NCI-H1105 (cell line): Measurements from ENCODE around the gene MLLT10.
"Not testable (repeated sequence)": the region's sequence is repeated elsewhere in the genome, so short reads cannot be mapped to it uniquely, and the experiment has no call there.

Experiments
- DNase-seq: peaks from one replicate; lab custom pipeline; 2025; lab: John Stamatoyannopoulos, UW

The MLLT10 gene

GRCh38 chr10:21528236-21529031 is 5.6 kb upstream of the MLLT10 start:
- DNase-seq, result no peak

- no peak for DNase-seq
Measured at GRCh38 chr10:21529032-21529910, 4.8 kb upstream of the MLLT10 start.

DNA sequence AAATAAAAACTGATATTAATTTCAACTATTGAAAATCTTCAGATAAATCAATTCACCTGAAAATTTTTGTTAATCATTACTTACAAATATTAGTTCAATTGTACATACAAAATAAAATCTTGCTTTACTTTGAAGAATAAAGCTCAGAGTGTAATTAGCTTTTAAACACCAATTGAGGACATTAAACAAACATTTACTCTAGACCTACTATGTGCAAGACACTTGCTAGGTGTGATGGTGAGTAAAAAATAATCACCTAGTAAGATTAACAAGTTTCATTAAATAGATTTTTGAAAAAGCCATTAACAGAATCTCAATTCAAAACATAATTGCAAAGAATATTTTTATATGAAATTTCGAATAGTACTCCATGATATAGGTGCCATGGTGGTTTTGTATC is 3.9 kb upstream of the MLLT10 start:
- no peak for DNase-seq

GRCh38 chr10:21530641-21531040 is 3.4 kb upstream of the MLLT10 start:
- DNase-seq, result no peak

GRCh38 chr10:21531164-21531563 is 2.9 kb upstream of the MLLT10 start:
- no peak for DNase-seq

DNA sequence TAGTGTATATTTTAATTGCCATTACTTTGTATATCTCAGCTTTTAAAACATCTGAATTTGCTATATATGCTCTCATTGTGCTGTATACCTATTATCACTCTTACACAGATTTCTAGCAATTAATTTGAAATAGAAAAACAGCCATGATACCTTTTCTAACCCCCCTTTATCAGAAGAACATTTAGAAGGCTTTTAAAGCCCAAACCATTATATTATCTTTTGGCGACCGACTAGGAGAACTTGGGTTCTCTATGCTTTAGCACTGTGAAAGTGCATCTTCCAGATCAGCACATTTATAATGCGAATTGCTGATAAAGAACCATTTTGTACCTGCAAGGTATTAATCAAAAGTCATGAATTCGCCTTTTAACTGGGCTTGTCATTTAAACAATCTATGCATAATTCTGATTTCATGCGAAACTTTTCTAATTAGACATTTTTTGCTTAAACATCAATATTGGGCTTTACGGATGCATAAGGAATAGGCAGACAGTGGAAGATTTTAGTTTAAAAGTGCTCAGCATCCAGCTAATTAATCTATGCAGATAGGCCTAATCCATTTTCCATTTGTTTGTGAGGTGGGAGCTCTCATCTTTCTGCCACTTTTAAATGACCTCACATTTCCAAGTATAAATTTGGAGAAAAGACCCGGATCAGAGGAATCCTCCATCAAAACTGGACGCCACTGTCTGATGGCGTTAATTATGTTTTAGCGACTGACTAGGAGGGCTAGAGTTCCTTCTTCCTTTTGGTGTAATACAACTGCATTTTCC is 1.2 kb upstream of the MLLT10 start:
- DNase-seq, result no peak

DNA sequence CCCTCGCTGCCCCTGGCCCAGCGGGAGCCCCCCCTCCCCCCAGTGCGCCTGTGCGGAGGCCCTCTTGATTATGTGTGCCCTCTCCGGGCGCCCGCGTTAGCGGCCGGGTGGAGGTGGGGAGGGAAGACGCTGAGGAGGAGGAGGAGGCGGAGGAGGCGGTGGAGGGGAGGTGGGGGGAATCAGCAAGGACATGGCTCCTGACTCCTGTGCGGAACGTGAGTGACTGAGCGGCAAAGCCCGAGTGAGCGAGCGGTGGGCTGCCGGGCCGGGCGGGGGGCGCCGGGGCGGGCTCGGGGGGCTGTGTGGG is 201 bp downstream of the MLLT10 start:
- DNase-seq, result no peak

- no peak for DNase-seq
Measured at GRCh38 chr10:21534604-21535493, 817 bp downstream of the MLLT10 start.

- no peak for DNase-seq
Measured at GRCh38 chr10:21535494-21535965, 1.5 kb downstream of the MLLT10 start.

- not testable (repeated sequence) for DNase-seq
Measured at GRCh38 chr10:21535976-21536375, 1.9 kb downstream of the MLLT10 start.

- DNase-seq, result no peak
Measured at GRCh38 chr10:21536874-21537273, 2.8 kb downstream of the MLLT10 start.

GRCh38 chr10:21540701-21541100 is 6.7 kb downstream of the MLLT10 start:
- DNase-seq, result not testable (repeated sequence)

- no peak for DNase-seq
Measured at GRCh38 chr10:21547246-21547645, 13.2 kb downstream of the MLLT10 start.

DNA sequence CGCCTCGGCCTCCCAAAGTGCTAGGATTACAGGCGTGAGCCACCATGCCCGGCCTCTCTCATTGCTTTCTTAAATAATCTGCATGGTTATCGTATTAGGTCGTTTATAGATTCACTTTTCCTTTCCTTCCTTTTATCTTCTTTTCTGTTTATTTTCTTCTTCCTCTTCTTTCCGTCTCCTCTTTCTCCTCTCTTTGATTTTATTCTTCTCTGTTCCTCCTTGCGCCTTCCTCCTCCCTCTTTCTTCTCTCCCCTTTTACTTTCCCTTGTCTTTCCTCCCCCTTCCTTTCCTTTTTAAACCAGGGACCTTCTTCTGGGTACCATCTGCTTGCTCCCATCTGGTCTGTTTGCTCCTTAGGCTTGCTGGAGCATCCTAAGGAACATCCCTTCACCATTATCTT is 18.6 kb downstream of the MLLT10 start:
- DNase-seq, result no peak

DNA sequence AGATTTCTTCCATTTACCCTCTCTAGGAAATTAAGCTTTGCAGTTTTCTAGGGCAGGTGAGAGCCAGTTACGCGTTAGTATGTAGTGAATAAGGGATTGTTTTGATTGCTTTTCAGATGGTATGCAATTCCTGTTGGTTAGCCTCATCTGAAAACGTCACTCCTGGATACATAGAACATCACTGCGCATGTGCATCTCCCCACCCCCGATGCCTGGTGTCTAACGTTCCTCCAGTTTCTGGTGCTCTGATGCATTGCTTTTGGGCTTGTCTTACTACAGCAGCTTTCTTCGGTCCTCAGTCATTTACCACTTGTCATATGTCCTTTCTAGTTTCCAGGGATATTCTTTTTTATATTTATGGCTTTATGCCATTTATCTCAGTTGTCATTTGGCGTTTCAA is 22.5 kb downstream of the MLLT10 start:
- no peak for DNase-seq

DNA sequence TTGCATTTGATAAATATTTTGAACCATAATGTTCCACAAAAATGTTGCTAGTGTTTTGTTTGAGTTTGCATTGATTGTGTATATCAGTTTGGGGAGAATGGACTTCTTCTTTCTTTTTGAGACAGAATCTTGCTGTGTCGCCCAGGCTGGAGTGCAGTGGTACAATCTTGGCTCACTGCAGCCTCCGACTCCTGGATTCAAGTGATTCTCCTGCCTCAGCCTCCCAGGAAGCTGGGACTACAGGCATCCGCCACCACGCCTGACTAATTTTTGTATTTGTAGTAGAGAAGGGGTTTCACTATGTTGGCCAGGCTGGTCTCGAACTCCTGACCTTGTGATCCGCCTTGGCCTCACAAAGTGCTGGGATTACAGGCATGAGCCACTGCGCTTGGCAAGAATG is 25.0 kb downstream of the MLLT10 start:
- not testable (repeated sequence) for DNase-seq

DNA sequence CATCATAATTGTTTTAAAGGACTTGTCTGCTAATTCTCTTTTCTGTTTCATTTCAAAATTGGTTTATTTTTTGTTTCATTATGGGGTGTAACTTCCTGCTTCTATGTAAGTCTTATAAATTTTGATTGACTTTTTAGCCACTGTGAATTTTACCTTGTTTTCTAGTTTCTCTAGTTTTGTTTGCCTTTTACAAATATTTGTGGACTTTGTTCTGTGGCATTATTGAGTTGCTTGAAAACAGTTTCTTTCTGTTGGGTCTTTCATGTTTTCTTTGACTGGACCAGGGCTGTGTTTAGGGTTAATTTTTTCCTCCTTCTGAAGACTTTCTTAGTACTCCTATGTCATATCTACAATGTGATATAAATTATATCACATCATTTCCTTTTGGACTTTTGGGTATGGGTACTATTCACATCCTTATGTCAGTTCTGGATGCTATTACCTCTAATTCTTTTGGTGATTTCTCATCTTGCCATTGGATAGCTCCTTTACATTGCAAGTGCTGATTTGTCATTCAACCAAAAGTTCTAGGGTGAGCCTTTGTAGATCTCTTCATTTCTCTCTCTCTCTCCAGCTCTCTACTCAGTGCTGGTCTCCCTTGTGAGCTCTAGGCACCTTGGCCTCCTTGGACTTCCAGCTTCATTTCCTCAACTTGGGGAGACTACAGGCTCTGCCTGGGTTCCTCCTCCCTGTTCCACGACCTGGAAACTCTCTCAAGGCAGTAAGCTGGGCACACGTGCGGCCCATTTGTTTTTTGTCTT is 36.9 kb downstream of the MLLT10 start:
- no peak for DNase-seq

- DNase-seq, result no peak
Measured at GRCh38 chr10:21572578-21572977, 38.5 kb downstream of the MLLT10 start.

- DNase-seq, result not testable (repeated sequence)
Measured at GRCh38 chr10:21574514-21574913, 40.5 kb downstream of the MLLT10 start.

- DNase-seq, result no peak
Measured at GRCh38 chr10:21579291-21579690, 45.3 kb downstream of the MLLT10 start.

- DNase-seq, result not testable (repeated sequence)
Measured at GRCh38 chr10:21581421-21581834, 47.4 kb downstream of the MLLT10 start.
